GM23338 (cell line): ENCODE results near the gene DENND4C. TPM values are rescaled to one million over a fixed set of nuclear protein-coding genes. Genes with fewer than 3 reads are reported as not detected.

Experiments
- ATAC-seq: fragments of 200-7000 bp; cut with Tn5 transposase; 3 replicates; pipeline ENCODE4 v1.9.1; 2020
- DNase-seq: peaks from one replicate; pipeline ENCODE4 v3.0.0-alpha.2; 2015; ENCODE audit warnings: low spot score
- H2AFZ ChIP-seq: fragments of 200-600 bp; sonication (generic); 2 replicates; pipeline ENCODE4 v1.8.0; 2016; ENCODE audit warnings: antibody characterized with exemption, mild to moderate bottlenecking, moderate library complexity
- H3F3A ChIP-seq: fragments of 200-600 bp; sonication (generic); replicated peaks from 2 replicates; pipeline ENCODE4 v1.8.0; 2017; ENCODE audit warnings: antibody characterized with exemption, mixed run types, low read depth
- H3K27ac ChIP-seq: fragments of 200-600 bp; sonication (generic); 2 replicates; pipeline ENCODE4 v1.6.1; 2016; ENCODE audit warnings: low read depth
- H3K27me3 ChIP-seq: fragments of 200-600 bp; sonication (generic); 2 replicates; pipeline ENCODE4 v1.8.0; 2016; ENCODE audit warnings: mild to moderate bottlenecking, mixed run types, moderate library complexity; ENCODE audit not compliant: insufficient read depth
- H3K36me3 ChIP-seq: fragments of 200-600 bp; sonication (generic); 2 replicates; pipeline ENCODE4 v1.8.0; 2016; ENCODE audit warnings: mild to moderate bottlenecking; ENCODE audit not compliant: insufficient read depth
- H3K4me1 ChIP-seq: fragments of 200-600 bp; sonication (generic); 2 replicates; pipeline ENCODE4 v1.8.0; 2016; ENCODE audit warnings: mild to moderate bottlenecking, moderate library complexity; ENCODE audit not compliant: insufficient read depth
- H3K4me2 ChIP-seq: fragments of 200-600 bp; sonication (generic); 2 replicates; pipeline ENCODE4 v1.7.1; 2017; ENCODE audit warnings: mixed run types
- H3K4me3 ChIP-seq: fragments of 200-600 bp; sonication (generic); 2 replicates; pipeline ENCODE4 v1.6.1; 2016; ENCODE audit warnings: mixed run types
- H3K79me2 ChIP-seq: fragments of 200-600 bp; sonication (generic); replicated peaks from 2 replicates; pipeline ENCODE4 v1.8.0; 2017; ENCODE audit warnings: mild to moderate bottlenecking; ENCODE audit not compliant: insufficient read depth
- H3K9me2 ChIP-seq: fragments of 200-600 bp; sonication (generic); 2 replicates; pipeline ENCODE4 v1.8.0; 2017; ENCODE audit not compliant: insufficient read depth
- H4K20me1 ChIP-seq: fragments of 200-600 bp; sonication (generic); replicated peaks from 2 replicates; pipeline ENCODE4 v1.8.0; 2017; ENCODE audit warnings: mild to moderate bottlenecking; ENCODE audit not compliant: insufficient read depth
- H3K27ac Mint-ChIP-seq: 2 replicates; pipeline ENCODE4 v1.8.0; 2020; ENCODE audit warnings: inconsistent platforms, mild to moderate bottlenecking, moderate library complexity, mixed read lengths
- H3K27me3 Mint-ChIP-seq: 3 replicates; pipeline ENCODE4 v1.8.0; 2022; ENCODE audit warnings: low read depth, mild to moderate bottlenecking, moderate library complexity, mixed read lengths, inconsistent platforms; ENCODE audit not compliant: insufficient read depth, poor library complexity
- H3K36me3 Mint-ChIP-seq: 3 replicates; pipeline ENCODE4 v1.8.0; 2021; ENCODE audit warnings: low read depth, mild to moderate bottlenecking, inconsistent platforms, moderate library complexity, mixed read lengths
- H3K4me1 Mint-ChIP-seq: 3 replicates; pipeline ENCODE4 v1.8.0; 2020; ENCODE audit warnings: mild to moderate bottlenecking, inconsistent platforms, mixed read lengths
- H3K4me3 Mint-ChIP-seq: 3 replicates; pipeline ENCODE4 v1.8.0; 2021; ENCODE audit warnings: moderate library complexity, mild to moderate bottlenecking, inconsistent platforms, mixed read lengths
- H3K9me3 Mint-ChIP-seq: 3 replicates; pipeline ENCODE4 v1.8.0; 2020; ENCODE audit warnings: moderate library complexity, mild to moderate bottlenecking, inconsistent platforms, mixed read lengths
- CREB1 ChIP-seq: fragments of 250-450 bp; sonication (Bioruptor Pico); IDR thresholded peaks from 2 replicates; pipeline ENCODE4 v1.5.0; 2020; ENCODE audit warnings: low read depth, mild to moderate bottlenecking, moderate library complexity
- NANOG ChIP-seq: IDR thresholded peaks from 2 replicates; pipeline ENCODE4 v1.6.1; 2016; ENCODE audit warnings: antibody characterized with exemption, borderline replicate concordance
- STAT1 ChIP-seq: IDR thresholded peaks from one replicate; pipeline ENCODE4 v1.6.1; 2016; ENCODE audit warnings: antibody characterized with exemption; ENCODE audit not compliant: unreplicated experiment
- ZNF114 ChIP-seq: fragments of 250-450 bp; sonication (Bioruptor Pico); IDR thresholded peaks from 2 replicates; pipeline ENCODE4 v1.5.0; 2020; ENCODE audit warnings: mild to moderate bottlenecking, moderate library complexity
- ZNF331 ChIP-seq: fragments of 250-450 bp; sonication (Bioruptor Pico); IDR thresholded peaks from 2 replicates; pipeline ENCODE4 v1.5.0; 2020; ENCODE audit warnings: low read depth, mild to moderate bottlenecking, moderate library complexity
- polyA plus RNA-seq: library from polyadenylated mRNA; unstranded; fragments of >200 nt; fragmentation: Nextera tagmentation; extraction: Ambion mirVana; gene quantifications from 2 replicates; pipeline ENCODE4 v1.2.1, GENCODE V29; 2016
- total RNA-seq: library from RNA; depleted of rRNA; stranded (reverse); fragments of >200 nt; shearing (Covaris generic); gene quantifications from 2 replicates; pipeline ENCODE4 v1.2.3, GENCODE V29; 2014
- TF ChIP-seq, protein P1 (sequence below): IDR thresholded peaks from 2 replicates; pipeline ENCODE4 v1.6.1; 2016; ENCODE audit warnings: antibody characterized with exemption
- TF ChIP-seq, protein P2 (sequence below): IDR thresholded peaks from one replicate; pipeline ENCODE4 v1.6.1; 2018; ENCODE audit warnings: antibody characterized with exemption; ENCODE audit not compliant: unreplicated experiment
- TF ChIP-seq, protein P3 (sequence below): fragments of 250-450 bp; sonication (Bioruptor Pico); IDR thresholded peaks from 2 replicates; pipeline ENCODE4 v1.5.0; 2020; ENCODE audit warnings: mild to moderate bottlenecking, moderate library complexity

The DENND4C gene
- total and polyA plus RNA-seq, 2 experiments from 2014 or later = 6.4 to 30.8 TPM

DNA sequence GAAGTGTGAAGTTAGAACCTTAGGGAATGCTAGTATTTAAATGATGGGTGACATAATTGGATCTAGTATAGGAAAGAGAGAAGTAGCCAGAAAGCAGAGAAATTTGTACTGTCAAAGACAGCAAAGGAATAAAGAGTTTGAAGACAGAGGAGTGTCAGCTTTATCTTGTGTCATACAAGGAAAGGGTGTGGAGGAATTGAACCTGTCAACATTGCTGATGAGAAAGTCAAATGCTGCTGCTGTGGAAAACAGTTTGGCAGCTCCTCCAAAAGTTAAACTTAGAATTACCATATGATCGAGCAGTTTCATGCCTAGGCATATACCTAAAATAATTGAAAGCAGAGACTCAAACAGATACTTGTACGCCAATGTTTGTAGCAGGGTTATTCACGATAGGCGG, 63.7 kb downstream of the DENND4C start (continued):
- TF ChIP-seq ZNF114 (CRISPR knock-in tag) = no peak
- TF ChIP-seq, protein P1, sequence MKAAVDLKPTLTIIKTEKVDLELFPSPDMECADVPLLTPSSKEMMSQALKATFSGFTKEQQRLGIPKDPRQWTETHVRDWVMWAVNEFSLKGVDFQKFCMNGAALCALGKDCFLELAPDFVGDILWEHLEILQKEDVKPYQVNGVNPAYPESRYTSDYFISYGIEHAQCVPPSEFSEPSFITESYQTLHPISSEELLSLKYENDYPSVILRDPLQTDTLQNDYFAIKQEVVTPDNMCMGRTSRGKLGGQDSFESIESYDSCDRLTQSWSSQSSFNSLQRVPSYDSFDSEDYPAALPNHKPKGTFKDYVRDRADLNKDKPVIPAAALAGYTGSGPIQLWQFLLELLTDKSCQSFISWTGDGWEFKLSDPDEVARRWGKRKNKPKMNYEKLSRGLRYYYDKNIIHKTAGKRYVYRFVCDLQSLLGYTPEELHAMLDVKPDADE = no peak
- TF ChIP-seq, protein P2, sequence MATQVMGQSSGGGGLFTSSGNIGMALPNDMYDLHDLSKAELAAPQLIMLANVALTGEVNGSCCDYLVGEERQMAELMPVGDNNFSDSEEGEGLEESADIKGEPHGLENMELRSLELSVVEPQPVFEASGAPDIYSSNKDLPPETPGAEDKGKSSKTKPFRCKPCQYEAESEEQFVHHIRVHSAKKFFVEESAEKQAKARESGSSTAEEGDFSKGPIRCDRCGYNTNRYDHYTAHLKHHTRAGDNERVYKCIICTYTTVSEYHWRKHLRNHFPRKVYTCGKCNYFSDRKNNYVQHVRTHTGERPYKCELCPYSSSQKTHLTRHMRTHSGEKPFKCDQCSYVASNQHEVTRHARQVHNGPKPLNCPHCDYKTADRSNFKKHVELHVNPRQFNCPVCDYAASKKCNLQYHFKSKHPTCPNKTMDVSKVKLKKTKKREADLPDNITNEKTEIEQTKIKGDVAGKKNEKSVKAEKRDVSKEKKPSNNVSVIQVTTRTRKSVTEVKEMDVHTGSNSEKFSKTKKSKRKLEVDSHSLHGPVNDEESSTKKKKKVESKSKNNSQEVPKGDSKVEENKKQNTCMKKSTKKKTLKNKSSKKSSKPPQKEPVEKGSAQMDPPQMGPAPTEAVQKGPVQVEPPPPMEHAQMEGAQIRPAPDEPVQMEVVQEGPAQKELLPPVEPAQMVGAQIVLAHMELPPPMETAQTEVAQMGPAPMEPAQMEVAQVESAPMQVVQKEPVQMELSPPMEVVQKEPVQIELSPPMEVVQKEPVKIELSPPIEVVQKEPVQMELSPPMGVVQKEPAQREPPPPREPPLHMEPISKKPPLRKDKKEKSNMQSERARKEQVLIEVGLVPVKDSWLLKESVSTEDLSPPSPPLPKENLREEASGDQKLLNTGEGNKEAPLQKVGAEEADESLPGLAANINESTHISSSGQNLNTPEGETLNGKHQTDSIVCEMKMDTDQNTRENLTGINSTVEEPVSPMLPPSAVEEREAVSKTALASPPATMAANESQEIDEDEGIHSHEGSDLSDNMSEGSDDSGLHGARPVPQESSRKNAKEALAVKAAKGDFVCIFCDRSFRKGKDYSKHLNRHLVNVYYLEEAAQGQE = no peak
- TF ChIP-seq CREB1 (CRISPR knock-in tag) = no peak
- TF ChIP-seq STAT1 = no peak
- TF ChIP-seq ZNF331 (CRISPR knock-in tag) = no peak

DNA sequence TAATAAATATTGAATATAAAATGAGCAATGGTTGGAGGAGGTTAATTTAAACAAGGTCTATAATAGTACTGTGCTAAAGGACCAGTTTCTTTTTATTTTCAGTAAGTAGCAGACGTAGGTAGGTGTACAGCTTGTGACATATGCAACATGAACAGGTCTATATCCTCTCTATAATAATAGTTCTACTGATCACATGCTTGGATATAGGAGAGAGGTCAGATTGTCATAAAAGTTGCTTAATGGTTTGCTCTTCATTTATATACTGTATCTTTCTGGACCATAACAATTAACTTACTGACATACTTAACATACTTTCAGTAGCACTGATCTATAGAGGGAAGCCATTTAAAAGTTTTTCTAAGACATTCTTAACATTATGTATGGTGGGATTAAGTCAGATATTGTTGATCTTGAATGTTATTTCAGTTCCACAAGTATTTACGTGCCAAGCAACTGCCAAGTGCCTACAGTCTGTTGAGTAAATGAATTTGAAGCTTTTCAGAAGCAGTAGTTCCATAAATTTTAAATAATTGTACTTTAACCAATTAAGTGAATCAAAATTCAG, 68.0 kb downstream of the DENND4C start:
- H3F3A ChIP-seq = no peaks in the 10 kb centered on the region
- DNase-seq (no peak), ATAC-seq (no peak)
- Mint-ChIP-seq H3K27ac (no peak overlapping the region), H3K4me3 (no peak overlapping the region), H3K36me3 (peaks cover 18% of the 10 kb centered on the region), H3K4me1 (no peaks in the 10 kb centered on the region), H3K9me3 (no peaks in the 10 kb centered on the region), H3K27me3 (no peaks in the 10 kb centered on the region)
- no peak overlapping the region for H3K4me2 ChIP-seq
- no peaks in the 10 kb centered on the region for H3K4me1 ChIP-seq
- no peaks in the 10 kb centered on the region for H3K9me2 ChIP-seq
- TF ChIP-seq, protein P3, sequence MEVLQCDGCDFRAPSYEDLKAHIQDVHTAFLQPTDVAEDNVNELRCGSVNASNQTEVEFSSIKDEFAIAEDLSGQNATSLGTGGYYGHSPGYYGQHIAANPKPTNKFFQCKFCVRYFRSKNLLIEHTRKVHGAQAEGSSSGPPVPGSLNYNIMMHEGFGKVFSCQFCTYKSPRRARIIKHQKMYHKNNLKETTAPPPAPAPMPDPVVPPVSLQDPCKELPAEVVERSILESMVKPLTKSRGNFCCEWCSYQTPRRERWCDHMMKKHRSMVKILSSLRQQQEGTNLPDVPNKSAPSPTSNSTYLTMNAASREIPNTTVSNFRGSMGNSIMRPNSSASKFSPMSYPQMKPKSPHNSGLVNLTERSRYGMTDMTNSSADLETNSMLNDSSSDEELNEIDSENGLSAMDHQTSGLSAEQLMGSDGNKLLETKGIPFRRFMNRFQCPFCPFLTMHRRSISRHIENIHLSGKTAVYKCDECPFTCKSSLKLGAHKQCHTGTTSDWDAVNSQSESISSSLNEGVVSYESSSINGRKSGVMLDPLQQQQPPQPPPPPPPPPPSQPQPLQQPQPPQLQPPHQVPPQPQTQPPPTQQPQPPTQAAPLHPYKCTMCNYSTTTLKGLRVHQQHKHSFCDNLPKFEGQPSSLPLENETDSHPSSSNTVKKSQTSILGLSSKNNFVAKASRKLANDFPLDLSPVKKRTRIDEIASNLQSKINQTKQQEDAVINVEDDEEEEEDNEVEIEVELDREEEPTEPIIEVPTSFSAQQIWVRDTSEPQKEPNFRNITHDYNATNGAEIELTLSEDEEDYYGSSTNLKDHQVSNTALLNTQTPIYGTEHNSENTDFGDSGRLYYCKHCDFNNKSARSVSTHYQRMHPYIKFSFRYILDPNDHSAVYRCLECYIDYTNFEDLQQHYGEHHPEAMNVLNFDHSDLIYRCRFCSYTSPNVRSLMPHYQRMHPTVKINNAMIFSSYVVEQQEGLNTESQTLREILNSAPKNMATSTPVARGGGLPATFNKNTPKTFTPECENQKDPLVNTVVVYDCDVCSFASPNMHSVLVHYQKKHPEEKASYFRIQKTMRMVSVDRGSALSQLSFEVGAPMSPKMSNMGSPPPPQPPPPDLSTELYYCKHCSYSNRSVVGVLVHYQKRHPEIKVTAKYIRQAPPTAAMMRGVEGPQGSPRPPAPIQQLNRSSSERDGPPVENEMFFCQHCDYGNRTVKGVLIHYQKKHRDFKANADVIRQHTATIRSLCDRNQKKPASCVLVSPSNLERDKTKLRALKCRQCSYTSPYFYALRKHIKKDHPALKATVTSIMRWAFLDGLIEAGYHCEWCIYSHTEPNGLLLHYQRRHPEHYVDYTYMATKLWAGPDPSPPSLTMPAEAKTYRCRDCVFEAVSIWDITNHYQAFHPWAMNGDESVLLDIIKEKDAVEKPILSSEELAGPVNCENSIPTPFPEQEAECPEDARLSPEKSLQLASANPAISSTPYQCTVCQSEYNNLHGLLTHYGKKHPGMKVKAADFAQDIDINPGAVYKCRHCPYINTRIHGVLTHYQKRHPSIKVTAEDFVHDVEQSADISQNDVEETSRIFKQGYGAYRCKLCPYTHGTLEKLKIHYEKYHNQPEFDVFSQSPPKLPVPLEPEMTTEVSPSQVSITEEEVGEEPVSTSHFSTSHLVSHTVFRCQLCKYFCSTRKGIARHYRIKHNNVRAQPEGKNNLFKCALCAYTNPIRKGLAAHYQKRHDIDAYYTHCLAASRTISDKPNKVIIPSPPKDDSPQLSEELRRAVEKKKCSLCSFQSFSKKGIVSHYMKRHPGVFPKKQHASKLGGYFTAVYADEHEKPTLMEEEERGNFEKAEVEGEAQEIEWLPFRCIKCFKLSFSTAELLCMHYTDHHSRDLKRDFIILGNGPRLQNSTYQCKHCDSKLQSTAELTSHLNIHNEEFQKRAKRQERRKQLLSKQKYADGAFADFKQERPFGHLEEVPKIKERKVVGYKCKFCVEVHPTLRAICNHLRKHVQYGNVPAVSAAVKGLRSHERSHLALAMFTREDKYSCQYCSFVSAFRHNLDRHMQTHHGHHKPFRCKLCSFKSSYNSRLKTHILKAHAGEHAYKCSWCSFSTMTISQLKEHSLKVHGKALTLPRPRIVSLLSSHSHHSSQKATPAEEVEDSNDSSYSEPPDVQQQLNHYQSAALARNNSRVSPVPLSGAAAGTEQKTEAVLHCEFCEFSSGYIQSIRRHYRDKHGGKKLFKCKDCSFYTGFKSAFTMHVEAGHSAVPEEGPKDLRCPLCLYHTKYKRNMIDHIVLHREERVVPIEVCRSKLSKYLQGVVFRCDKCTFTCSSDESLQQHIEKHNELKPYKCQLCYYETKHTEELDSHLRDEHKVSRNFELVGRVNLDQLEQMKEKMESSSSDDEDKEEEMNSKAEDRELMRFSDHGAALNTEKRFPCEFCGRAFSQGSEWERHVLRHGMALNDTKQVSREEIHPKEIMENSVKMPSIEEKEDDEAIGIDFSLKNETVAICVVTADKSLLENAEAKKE (CRISPR knock-in tag) = no peak
- TF ChIP-seq STAT1 (no peak), ZNF114 (CRISPR knock-in tag) (no peak), ZNF331 (CRISPR knock-in tag) (no peak), NANOG (no peak)
- H4K20me1 ChIP-seq = no peaks in the 10 kb centered on the region
- no peak overlapping the region for H3K27ac ChIP-seq
- H3K4me3 ChIP-seq = no peak overlapping the region
- H3K36me3 ChIP-seq = peaks cover 3% of the 10 kb centered on the region; the same call in 1 of the 2 replicates
- H2AFZ ChIP-seq = no peak overlapping the region
- no peaks in the 10 kb centered on the region for H3K79me2 ChIP-seq
- H3K27me3 ChIP-seq = no peaks in the 10 kb centered on the region
